ENCODE results near the gene SYMPK. TPM values are rescaled to one million over a fixed set of nuclear protein-coding genes. Genes with fewer than 3 reads are reported as not detected.

The SYMPK gene
- total RNA-seq, 1 donor: 42.0 TPM

DNA sequence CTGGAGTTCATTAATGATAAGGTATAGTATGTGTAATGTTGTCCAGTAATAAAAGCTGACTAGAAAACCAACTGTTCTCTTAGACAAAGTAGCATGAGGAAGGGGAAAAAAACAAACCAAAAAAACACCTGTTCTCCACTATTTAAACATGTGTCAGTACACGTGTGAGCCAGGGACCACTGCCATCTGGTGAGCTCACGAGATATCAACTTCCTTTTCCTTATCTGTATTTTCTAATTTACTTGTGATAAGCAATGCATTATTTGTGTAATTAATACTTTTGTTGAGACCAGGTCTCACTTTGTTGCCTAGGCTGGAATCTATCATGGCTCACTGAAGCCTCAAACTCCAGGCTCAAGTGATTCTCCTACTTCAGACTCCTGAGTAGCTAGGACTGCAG lies 89.6 kb downstream of the SYMPK start:
- Histone ChIP-seq H3K27me3 (ENCODE audit: insufficient read depth, low read length) (no peaks in the 10 kb centered on the region), H3K4me3 (ENCODE audit: insufficient read depth, low read length) (no peak overlapping the region), H3K36me3 (ENCODE audit: insufficient read depth, low read length) (peaks cover 52% of the 10 kb centered on the region), H3K27ac (ENCODE audit: low read depth, low read length) (no peak overlapping the region), H3K9me3 (ENCODE audit: low read depth, low read length) (no peaks in the 10 kb centered on the region), H2AFZ (ENCODE audit: low read length) (no peak overlapping the region), H3K4me1 (ENCODE audit: insufficient read depth, low read length) (peaks cover 9% of the 10 kb centered on the region), H3K4me2 (ENCODE audit: insufficient read depth, low read length) (no peak overlapping the region), H4K20me1 (ENCODE audit: insufficient read depth, low read length) (peaks cover 18% of the 10 kb centered on the region), H3K79me2 (ENCODE audit: insufficient read depth, low read length) (no peaks in the 10 kb centered on the region)
- DNase-seq (ENCODE audit: insufficient read length, low spot score, missing footprints): peak; percentile 26
- TF ChIP-seq, protein P1, sequence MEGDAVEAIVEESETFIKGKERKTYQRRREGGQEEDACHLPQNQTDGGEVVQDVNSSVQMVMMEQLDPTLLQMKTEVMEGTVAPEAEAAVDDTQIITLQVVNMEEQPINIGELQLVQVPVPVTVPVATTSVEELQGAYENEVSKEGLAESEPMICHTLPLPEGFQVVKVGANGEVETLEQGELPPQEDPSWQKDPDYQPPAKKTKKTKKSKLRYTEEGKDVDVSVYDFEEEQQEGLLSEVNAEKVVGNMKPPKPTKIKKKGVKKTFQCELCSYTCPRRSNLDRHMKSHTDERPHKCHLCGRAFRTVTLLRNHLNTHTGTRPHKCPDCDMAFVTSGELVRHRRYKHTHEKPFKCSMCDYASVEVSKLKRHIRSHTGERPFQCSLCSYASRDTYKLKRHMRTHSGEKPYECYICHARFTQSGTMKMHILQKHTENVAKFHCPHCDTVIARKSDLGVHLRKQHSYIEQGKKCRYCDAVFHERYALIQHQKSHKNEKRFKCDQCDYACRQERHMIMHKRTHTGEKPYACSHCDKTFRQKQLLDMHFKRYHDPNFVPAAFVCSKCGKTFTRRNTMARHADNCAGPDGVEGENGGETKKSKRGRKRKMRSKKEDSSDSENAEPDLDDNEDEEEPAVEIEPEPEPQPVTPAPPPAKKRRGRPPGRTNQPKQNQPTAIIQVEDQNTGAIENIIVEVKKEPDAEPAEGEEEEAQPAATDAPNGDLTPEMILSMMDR (IDR thresholded peaks at IDR 0.05; ENCODE audit: extremely low read depth, low read depth, low read length): no peak

DNA sequence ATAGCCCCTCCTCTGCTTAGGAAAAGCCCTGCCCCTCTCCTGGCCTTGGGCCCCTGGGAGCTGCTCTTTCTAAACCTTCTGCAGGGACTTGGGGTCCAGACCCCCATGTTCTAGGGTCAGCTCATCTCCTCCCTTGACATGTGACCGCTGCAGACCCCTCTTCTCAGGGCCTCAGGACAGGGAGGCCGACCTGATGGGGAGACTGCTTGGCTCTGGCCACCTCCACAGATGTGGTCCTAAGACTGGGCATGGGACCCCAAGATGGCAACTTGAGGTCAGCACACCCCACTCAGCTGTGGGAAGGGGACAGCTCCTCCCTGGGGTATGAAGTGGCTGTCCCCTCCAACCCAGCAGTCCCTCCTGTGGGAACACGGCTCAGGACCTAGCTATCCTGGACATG lies 90.0 kb downstream of the SYMPK start:
- no peaks in the 10 kb centered on the region for H3K27me3 ChIP-seq (ENCODE audit: insufficient read depth, low read length)
- H3K36me3 ChIP-seq (ENCODE audit: insufficient read depth, low read length): peaks cover 48% of the 10 kb centered on the region
- H3K4me2 ChIP-seq (ENCODE audit: insufficient read depth, low read length): no peak overlapping the region
- no peaks in the 10 kb centered on the region for H3K9me3 ChIP-seq (ENCODE audit: low read depth, low read length)
- no peaks in the 10 kb centered on the region for H3K79me2 ChIP-seq (ENCODE audit: insufficient read depth, low read length)
- H3K27ac ChIP-seq (ENCODE audit: low read depth, low read length): no peak overlapping the region
- peaks cover 9% of the 10 kb centered on the region for H3K4me1 ChIP-seq (ENCODE audit: insufficient read depth, low read length)
- no peak overlapping the region for H3K4me3 ChIP-seq (ENCODE audit: insufficient read depth, low read length)
- TF ChIP-seq, protein P1 (IDR thresholded peaks at IDR 0.05; ENCODE audit: extremely low read depth, low read depth, low read length): no peak
- H4K20me1 ChIP-seq (ENCODE audit: insufficient read depth, low read length): peaks cover 14% of the 10 kb centered on the region
- H2AFZ ChIP-seq (ENCODE audit: low read length): no peak overlapping the region
- peak; percentile 45 for DNase-seq (ENCODE audit: insufficient read length, low spot score, missing footprints)

DNA sequence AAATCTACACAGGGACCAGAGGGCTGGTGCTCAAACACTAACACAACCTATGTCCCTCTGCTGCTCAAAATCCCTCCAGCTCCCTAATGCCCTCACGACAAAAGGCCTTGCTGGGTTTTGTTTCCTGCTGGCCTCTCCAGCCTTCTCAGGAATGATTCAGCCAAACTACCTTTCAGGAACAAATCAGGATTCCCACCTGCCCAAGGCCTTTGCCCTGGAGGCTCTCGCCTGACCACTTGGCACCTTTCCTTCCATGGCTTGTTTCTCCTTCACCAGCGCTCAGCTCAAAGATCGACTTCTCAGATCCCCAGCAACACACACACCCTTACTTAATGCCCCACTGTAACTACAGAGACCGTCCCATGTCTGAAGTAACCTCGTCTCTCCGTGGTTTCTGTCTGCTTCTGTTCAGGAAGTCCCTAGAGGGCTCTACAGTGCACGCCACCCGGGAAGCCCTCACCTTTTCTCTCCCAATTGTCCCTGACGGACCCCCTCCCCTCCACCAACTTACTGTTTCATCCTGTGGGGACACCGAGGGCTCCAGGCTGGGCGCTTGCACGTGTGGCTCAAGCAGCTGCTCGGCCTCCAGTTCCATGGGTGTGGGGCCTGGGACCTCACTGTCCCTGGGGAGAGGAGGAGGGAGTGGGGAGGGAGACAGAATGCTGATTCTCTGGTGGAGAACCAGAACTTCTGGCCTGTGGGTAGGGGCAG lies 90.7 kb downstream of the SYMPK start:
- Histone ChIP-seq H3K4me2 (ENCODE audit: insufficient read depth, low read length) (no peak overlapping the region), H3K36me3 (ENCODE audit: insufficient read depth, low read length) (peaks cover 41% of the 10 kb centered on the region), H3K27ac (ENCODE audit: low read depth, low read length) (no peak overlapping the region), H3K27me3 (ENCODE audit: insufficient read depth, low read length) (no peaks in the 10 kb centered on the region), H4K20me1 (ENCODE audit: insufficient read depth, low read length) (peaks cover 11% of the 10 kb centered on the region), H3K79me2 (ENCODE audit: insufficient read depth, low read length) (no peaks in the 10 kb centered on the region), H3K4me3 (ENCODE audit: insufficient read depth, low read length) (no peak overlapping the region), H3K9me3 (ENCODE audit: low read depth, low read length) (no peaks in the 10 kb centered on the region), H3K4me1 (ENCODE audit: insufficient read depth, low read length) (peaks cover 9% of the 10 kb centered on the region), H2AFZ (ENCODE audit: low read length) (no peak overlapping the region)
- TF ChIP-seq, protein P1 (IDR thresholded peaks at IDR 0.05; ENCODE audit: extremely low read depth, low read depth, low read length): no peak
- peak; percentile 88 for DNase-seq (ENCODE audit: insufficient read length, low spot score, missing footprints)

DNA sequence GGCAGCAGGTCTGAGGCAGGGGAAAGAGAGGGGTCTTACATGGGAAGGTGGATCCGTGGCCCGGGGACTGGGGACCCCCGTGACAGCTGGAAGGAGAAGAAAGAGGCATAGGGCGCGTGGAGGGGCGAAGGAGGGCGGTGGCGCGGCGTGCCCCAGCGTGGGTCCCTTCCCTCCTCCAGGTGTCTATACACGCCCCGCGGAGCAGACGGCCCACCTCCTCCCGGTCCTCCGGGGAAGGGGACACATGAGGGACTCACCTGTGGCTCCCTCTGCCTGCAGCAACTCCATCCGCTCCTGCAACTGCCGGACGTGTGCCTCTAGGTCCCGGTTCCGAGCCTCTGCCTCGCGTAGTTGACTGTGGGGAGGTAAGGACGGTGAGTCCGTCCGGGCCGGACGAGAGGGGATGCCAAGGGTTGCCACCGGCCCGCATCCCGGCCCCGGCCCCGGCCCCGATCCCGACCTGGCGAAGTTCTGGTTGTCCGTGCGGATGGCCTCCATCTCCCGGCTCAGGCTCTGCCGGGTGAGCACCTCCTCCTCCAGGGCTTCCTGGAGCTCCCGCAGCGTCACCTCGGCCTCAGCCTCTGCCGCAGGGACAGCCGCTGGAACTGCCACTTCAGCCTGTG lies 91.5 kb downstream of the SYMPK start:
- peaks cover 17% of the 10 kb centered on the region for H3K4me1 ChIP-seq (ENCODE audit: insufficient read depth, low read length)
- H3K27me3 ChIP-seq (ENCODE audit: insufficient read depth, low read length): no peaks in the 10 kb centered on the region
- H3K4me3 ChIP-seq (ENCODE audit: insufficient read depth, low read length): no peak overlapping the region
- peaks cover 11% of the 10 kb centered on the region for H4K20me1 ChIP-seq (ENCODE audit: insufficient read depth, low read length)
- peaks cover 34% of the 10 kb centered on the region for H3K36me3 ChIP-seq (ENCODE audit: insufficient read depth, low read length)
- H3K9me3 ChIP-seq (ENCODE audit: low read depth, low read length): no peaks in the 10 kb centered on the region
- H2AFZ ChIP-seq (ENCODE audit: low read length): no peak overlapping the region
- peak overlapping the region; percentile 87 for H3K4me2 ChIP-seq (ENCODE audit: insufficient read depth, low read length)
- no peak overlapping the region for H3K27ac ChIP-seq (ENCODE audit: low read depth, low read length)
- no peaks in the 10 kb centered on the region for H3K79me2 ChIP-seq (ENCODE audit: insufficient read depth, low read length)
- no peak for DNase-seq (ENCODE audit: insufficient read length, low spot score, missing footprints)
- TF ChIP-seq, protein P1 (IDR thresholded peaks at IDR 0.05; ENCODE audit: extremely low read depth, low read depth, low read length): no peak
